ENCODE measurements around the gene TUBB2B. TPM values are rescaled to one million over a fixed set of nuclear protein-coding genes. Genes with fewer than 3 reads are reported as not detected.

The TUBB2B gene
- total and polyA plus RNA-seq, 4 donors, result 0.22 to 4.6 (median 3.2) TPM

- no peak for DNase-seq (ENCODE audit: low spot score)
- WGBS, result 90% methylated on average over 2 of the region's 2 CpGs
- no peaks in the 10 kb centered on the region for H3K9me3 ChIP-seq (ENCODE audit: control insufficient read depth in 4 of 4, low read length in 3 of 4)
Observed at GRCh38 chr6:3220366-3220765, 7.1 kb downstream of the TUBB2B start.

More at GRCh38 chr6:3220366-3220765, 7.1 kb downstream of the TUBB2B start:
- TF ChIP-seq YY1 (IDR thresholded peaks at IDR 0.05) (no peak), NR2F2 (IDR thresholded peaks at IDR 0.05) (no peak), ATF3 (IDR thresholded peaks at IDR 0.05) (no peak), HNF4A (conservative IDR thresholded peaks at IDR 0.05) (no peak), CTCF (IDR thresholded peaks at IDR 0.05; ENCODE audit: low read depth, low read length, missing input control) (no peak), GABPA (IDR thresholded peaks at IDR 0.05 in 1 of 2, conservative IDR thresholded peaks at IDR 0.05 in 1 of 2) (no peak), HNF4G (IDR thresholded peaks at IDR 0.05) (no peak), ZBTB33 (IDR thresholded peaks at IDR 0.05) (no peak), RAD21 (IDR thresholded peaks at IDR 0.05) (no peak), REST (IDR thresholded peaks at IDR 0.05) (no peak), EGR1 (IDR thresholded peaks at IDR 0.05; ENCODE audit: low read depth in 2 of 2) (no peak), RXRA (IDR thresholded peaks at IDR 0.05) (no peak), JUND (IDR thresholded peaks at IDR 0.05) (no peak), MAX (IDR thresholded peaks at IDR 0.05) (no peak), FOXA2 (IDR thresholded peaks at IDR 0.05) (no peak)
- Histone ChIP-seq H3K36me3 (ENCODE audit: control insufficient read depth in 4 of 4, insufficient read depth in 3 of 4, low read depth in 1 of 4, low read length in 3 of 4) (peaks cover 0 to 2% (median 0%) of the 10 kb centered on the region in 4 donors), H3K9ac (ENCODE audit: low read depth in 1 of 2, low read length in 2 of 2) (no peak overlapping the region), H3K4me1 (ENCODE audit: control insufficient read depth in 4 of 4, insufficient read depth in 4 of 4, low read length in 3 of 4) (no peaks in the 10 kb centered on the region), H3K4me3 (ENCODE audit: low read depth in 1 of 3, low read length in 3 of 3) (no peak overlapping the region), H3K27me3 (ENCODE audit: control insufficient read depth in 4 of 4, insufficient read depth in 4 of 4, low read length in 3 of 4) (peaks cover 0 to 5% (median 0%) of the 10 kb centered on the region in 4 donors), H3K27ac (ENCODE audit: low read depth in 1 of 2, low read length in 2 of 2) (no peak overlapping the region)
